ENCODE measurements around the gene PHIP.
"Not testable (repeated sequence)": the region's sequence is repeated elsewhere in the genome, so short reads cannot be mapped to it uniquely, and the experiment has no call there.

PHIP gene

DNA sequence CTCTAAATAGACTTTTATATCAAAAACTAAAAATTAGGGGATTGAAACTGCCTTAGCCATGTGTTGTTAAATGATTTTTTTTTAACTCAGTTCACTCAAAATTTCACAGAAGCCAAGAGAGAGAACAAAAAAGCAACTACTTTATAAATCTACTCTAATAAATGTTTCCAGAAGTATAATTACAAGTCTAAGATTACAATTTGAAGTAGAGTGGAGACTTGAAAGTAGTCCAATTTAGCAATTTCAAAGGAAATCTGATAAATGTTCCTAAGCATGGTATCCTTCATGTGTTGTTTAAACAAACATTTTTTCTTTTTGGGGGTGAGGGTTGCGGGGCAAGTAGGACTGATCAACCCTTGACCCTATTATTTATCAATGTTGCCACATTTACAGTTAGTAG is 72.6 kb downstream of the PHIP start:
- DNase-seq = no peak

DNA sequence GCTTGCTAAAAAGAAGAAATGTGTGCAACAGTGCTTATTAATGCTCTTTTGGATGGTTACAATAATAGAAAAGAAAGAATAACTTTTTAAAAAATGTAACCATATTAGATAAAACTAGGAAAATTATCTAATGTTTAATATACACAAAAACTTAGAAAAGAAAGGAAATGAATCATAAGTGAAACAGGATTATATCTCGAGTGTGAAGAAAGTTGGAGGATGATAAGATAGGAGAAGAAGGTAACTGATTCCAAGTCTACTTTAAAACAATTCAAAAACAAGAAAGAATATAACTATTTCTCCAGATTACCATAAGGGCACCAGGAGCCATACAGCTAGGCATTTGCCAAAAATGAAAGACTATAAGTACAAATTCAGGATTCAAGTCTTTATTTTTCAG is 73.0 kb downstream of the PHIP start:
- DNase-seq = no peak

DNA sequence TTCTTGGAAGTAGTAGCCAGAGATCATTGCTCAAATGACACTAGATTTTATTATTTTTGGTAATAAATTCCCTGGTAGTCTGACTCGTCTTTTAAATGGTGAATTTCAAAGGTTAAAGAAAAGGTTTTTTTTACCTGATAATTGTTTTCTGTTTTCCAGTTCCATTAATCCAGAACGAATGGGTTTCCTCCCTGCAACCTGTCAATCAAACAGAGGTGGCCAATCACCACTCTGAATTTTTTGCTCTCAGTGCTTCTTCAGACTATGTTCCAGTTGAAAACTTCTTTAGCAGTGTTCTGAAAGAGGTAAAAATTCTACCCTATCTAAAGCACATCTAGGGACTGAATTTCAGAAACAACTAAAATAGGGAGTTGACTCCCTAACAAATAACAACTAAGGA is 73.8 kb downstream of the PHIP start:
- DNase-seq = no peak

DNA sequence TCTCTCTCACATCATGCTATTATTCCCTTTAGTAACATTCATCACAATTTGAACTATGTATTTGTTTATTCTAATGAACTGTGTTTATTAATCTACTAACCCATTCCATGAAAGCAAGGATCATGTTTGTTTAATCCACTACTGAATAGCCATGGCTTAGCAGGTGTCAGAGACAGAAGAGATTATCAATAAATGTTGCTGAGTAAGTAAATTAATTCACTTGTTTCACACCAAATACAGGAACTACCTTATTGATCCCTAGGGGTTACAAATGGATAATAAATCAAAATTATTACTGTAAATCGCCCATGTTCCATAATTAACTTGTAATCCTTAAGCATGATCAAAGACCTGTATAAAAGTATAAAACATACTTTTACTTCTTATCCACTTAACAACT is 76.6 kb downstream of the PHIP start:
- DNase-seq = no peak

DNA sequence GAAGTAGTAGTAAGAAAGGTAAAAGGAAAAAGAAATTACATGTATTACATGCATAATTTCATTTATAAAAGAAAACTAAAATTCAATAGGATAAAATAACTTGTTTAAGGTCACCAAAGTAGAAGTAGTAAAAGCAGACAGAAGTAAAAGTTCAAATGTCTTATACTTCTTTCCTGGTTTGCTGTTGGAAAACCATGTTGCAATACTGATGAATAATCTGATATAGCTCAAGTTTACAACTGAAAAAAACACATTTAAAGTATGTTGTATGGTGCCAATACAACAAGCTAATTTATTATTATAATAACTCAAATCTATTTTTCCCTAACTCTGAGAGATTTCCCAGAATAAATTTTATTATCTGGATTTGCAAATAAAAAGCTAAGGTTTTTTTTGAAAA is 78.3 kb downstream of the PHIP start:
- DNase-seq = no peak

DNA sequence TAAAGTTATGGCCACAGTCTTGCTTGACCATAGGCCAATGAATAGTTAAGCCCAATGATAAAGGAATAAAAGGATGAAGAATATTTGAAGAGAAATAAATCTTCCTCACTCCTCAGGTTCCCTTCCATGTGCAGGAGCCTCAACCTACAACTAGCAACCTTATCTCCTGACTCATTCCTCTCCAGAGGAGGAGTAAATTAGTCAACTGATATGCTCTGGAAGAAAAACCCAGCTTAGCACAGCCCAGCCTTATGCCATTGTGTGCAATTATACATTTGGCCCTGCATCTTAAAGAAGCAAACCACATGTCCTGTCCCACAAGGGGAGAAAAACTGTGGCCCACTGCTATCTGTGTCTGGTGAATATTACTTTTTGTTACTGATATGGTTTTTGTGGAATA is 82.1 kb downstream of the PHIP start:
- no peak for DNase-seq

DNA sequence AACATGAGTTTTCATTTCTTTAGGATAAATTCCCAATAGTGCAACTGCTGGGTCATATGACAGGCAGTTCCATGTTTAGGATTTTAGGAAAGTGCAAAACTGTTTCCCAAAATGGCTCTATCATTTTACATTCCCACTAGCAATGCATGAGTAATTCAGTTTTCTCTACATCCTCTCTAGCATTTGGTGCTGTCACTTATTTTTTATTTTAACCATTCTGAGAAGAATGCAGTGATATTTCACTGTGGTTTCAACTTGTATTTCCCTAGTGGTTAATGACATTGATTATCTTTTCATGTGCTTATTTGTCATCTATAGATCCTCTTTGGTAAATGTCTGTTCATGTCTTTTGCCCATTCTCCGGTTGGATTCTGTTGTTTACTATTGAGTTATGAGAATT is 82.7 kb downstream of the PHIP start:
- no peak for DNase-seq

DNA sequence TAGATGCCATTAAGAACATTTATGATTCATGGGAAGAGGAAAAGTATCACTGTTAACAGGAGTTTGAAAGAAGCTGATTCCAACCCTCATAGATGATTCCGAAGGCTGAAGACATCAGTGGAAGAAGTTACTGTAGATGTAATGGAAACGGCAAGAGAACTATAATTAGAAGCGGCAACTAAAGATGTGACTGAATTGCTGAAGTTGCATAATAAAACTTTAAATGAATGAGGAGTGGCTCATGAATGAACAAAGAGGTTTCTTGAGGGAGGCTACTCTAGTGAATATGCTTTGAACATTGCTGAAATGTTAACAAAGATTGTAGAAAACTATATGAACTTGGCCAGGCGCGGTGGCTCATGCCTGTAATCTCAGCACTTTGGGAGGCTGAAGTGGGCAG is 84.1 kb downstream of the PHIP start:
- no peak for DNase-seq

DNA sequence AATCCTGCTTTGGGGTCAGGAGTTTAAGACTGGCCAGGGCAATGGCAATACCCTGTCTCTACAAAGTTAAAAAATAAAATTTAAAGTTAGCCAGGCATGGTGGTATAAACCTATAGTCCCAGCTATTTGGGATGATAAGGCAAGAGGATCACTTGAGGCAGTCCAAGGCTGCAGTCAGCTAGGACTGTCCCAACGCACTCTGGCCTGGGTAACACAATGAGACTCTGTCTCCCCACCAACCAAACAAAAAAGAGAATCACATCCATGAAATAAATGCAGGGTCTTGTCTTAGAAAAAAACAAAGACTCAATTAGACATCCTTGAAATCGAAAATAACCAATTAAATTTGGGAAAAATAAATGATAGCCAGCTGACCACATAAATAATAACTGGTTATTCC is 88.9 kb downstream of the PHIP start:
- DNase-seq = no peak

DNA sequence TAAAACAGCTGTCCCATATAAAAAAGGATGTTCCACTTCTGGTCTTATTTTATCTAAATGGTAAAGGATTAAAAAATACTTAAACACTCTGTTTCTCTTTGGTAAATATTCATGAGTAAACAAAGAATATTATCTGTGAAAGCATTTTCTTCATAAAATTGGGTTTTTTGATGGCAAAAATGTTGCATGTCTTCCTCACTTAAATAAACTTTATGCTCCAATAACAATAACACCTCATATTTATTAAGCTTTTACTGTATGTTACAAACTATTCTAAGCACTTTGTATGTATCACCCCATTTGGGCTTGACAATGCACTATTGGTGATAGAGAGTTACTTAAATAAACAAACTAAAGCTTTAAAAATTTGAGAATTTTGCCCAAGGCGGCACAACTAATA is 91.9 kb downstream of the PHIP start:
- no peak for DNase-seq

DNA sequence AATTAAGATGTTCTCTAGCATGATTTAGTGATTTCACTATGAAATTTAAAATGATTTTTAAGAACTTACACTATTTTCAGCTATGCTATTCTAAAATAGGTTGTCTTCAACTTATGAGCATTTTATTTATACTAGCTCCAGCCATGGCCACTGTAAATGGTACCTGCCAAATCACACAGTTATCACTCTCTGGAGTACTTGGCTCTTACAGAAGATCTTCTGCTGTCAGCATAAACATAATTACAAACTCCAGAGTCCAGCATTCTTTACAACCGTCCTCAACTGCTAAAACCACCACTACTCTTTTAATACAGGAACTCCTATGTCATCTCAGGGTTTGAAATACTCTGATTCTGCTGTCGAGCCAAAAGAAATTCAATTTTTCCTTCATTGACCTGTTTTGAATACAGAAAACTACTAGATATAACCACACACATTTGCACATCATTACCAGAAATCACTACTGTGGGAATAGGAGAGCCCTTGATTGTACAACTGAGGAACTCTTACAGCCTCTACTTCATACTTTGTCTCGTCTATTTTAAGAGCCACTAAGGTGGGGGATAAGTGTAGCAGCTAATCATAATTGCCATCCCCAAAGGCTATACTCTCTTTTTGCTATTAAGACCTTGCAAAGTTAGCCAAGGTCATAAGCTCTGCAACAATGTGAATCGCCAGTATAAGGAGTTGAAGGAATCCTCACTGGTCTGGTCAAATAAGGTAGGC is 93.7 kb downstream of the PHIP start:
- DNase-seq = no peak

DNA sequence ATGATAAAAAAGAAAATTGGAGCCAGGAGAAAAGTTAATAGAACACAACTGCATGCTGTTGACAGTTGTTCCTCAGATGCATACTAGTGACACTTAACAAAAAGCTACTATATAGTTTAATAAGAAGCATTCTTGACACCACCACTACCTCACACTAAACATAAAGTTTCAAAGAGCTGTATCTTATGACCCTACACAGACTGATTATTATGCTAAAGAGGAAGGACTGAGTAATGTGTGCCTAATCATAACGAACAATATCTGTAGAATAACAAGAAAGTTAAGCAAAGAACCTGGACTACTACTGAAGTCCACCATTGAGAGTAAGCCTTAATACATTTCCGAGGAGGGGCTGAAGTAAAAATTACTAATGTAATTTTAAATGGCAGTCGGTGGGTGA is 110.9 kb downstream of the PHIP start:
- no peak for DNase-seq

DNA sequence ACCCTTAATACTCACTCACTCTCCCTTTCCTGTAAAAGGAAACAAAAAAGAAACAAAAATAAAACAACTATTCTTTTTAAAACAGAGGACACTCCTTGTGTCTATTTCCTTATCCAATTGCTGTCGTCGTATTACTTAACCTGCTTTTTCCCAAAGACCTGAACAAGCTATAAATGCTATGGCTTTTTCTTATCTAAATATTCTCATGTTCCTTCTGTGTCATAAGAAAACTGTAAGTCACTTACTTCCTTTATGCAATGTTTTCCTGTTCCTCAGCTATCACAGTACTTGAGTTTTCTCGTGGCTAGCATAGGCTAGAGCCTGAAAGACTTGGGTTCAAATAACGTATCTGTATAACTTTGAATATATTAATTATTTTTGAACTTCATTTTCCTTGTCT is 111.5 kb downstream of the PHIP start:
- no peak for DNase-seq

DNA sequence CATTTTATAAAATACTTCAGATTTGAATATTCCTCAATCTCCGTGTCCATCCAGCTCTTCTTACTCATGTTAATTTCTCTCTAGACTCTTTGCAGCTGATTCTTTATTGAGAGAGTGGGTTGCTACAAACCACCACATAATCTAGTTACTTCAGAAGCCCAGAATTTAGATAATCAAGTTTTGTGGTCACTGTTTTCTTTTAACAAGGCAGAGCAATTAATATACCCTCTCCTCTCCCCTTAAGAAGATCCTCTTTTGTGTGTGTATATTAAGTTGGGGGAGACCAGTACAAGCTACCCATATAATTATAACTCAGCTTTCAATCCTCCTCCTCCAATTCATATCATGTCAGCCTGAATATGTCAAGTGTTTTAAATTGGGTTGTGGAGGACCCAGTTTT is 115.6 kb downstream of the PHIP start:
- DNase-seq = no peak

DNA sequence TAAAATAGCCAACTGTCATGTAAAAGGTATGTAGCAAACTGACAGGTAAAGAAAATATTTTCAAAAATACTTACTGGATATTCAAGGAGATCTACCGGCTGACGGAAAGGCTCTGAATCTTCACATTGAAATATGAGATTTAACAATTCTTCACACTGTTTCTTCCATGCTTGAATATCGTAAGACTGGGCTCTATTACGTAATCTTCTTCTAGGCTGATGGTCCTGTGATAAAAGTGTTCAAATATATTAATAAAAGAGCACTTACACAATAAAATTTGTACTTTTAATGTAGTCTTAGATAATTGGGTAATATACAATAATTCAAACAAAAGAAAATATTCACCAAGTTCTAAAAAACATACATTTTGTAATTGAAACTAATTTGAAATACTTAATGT is 123.3 kb downstream of the PHIP start:
- no peak for DNase-seq

DNA sequence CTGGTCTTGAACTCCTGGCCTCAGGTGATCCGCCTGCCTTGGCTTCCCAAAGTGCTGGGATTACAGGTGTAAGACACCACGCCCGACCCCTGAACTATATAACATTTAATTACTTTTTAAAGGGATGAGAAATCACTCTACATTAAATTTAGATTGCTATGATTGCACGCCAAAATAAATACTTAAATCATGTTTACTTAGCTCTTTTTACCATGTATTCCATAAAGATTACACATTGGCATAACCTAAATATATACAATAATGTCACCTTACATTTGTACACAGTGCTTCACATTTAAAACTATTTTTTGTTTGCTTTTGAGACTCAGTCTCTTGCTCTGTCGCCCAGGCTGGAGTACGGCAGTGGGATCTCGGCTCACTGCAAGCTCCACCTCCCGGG is 124.3 kb downstream of the PHIP start:
- no peak for DNase-seq

DNA sequence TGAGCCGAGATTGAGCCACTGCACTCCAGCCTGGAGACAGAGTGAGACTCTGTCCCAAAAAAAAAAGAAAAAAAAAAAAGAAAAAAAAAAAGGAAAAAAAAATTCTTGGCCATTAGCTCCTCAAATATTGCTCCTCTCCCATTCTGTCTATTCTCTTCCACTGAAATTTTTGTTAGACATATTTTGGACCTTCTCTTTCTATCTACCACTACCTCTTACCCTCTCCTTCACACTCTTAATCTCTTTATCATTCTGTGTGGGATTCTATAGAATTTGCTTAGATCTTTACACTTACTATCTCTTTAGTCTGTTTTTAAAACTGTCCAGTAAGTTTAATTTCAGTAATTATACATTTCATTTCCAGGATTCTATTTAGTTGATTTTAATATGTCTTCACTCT is 125.7 kb downstream of the PHIP start:
- no peak for DNase-seq

DNA sequence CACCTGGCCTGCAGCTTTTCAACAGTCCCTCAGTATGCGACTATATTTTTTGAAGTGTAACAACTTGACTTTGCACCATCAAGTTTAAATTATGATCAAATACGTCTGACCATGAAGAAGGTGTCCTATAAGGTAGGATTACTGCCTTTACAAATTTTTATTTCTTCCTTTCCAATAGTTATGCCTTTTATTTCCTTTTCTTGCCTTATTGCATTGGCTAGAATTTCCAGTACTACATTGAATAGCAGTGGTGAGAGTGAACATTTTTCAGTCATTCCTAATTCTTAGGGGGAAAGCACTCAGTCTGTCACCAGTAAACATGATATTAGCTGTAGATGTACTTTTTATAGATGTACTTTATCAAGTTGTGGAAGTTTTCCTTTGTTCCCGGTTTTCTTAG is 129.3 kb downstream of the PHIP start:
- DNase-seq = no peak

DNA sequence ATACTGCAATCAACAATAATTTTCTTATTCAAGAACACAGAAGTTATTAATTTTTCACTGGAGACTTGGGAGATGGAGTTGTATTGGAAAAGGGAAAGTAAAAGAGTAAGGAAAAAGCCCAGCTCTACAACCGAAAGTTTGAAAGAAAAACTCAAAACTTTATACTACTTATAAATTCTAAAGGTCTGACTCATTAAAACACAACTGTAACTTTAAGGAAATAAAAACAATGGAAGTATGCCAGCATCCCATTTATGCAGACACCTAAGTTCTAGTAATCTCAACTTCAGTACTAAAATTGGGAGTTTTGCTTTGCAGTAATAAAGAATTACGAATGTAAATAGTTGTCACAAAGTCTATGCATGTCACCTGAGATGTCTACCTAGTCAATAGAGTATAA is 130.1 kb downstream of the PHIP start:
- DNase-seq = no peak

DNA sequence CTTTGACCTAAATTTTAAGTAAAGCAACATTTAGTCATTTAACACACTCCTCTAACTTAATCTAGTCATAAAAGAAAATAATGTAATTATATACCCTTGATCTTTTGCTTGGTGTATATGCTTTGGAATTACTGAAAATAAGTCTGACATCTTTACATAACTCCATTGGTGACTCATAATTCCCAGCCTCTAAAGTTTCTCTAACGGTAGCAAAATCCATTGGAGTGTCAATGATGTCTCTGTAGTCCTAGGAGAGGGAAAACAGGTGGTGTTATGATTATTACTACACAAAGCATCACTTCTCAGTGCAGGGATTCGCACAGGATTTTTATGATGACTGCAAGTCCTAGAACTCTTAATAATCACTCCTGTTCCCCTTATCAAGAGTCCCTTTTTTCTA is 130.5 kb downstream of the PHIP start:
- DNase-seq = no peak

DNA sequence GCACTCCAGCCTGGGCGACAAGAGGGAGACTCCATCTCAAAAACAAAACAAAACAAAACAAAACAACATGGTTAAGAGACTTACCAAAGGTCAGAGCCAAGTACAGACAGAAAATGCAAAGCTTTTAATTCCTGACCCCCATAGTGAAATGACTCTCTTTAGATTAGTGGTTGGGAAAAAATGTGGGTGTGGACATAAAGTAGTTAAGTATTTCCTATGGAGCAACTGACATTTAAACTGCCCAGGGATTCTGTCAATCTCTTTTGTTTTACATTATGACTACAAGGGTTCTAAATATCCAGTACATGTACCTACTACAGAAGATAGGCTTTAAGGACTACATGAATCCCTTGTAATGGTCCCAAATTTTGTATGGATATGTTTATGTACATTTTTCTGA is 135.6 kb downstream of the PHIP start:
- DNase-seq = no peak

DNA sequence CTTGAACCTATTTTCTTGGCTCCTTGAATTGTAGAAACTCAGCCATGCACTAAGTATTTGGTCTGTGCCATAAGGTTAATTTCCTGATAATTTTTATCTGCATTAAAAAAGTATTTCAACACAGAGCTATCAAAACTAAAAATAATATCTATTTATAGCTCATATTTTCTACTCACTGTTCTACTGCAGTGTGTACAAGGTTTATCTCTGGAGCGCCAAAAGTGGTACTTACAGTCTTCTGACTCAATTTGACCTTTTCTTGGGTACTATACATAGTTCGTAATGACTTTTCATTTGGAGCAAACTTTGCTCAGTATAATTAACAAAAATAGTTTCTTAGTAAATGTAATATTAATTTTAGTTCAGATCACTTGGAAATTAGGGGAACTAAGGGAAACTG is 141.5 kb downstream of the PHIP start:
- DNase-seq = no peak

DNA sequence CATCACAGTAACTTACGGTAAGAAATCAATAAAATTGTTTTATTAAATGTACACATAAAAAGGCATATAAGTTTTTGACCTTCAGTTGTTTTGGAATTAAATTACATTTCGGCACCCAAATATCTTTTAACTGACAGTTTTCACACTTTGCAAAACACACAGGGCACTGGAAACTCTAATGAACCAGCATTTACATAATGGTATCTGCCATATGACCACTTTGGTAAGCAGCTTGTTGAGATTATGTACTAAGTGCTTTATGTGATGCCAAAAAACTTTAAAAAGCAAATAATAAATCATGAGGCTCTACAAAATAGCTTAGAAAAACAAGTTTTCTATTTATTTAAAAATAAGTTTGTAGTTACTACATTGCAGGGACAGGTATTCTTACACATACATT is 142.5 kb downstream of the PHIP start:
- DNase-seq = no peak

DNA sequence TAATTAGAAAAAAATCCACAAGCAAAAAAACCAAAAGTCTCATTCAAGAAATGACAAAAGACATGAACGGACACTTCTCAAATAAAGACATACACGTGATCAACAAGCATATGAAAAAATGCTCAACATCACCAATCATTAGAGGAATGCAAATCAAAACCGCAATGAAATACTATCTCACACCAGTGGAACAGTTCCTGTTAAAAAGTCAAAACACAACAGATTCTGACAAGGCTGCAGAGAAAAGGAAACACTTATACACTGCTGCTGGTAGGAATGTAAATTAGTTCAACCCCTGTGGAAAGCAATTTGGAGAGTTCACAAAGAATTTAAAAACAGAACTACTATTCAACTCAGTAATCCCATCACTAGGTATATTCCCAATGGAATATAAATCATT is 152.7 kb downstream of the PHIP start:
- no peak for DNase-seq

DNA sequence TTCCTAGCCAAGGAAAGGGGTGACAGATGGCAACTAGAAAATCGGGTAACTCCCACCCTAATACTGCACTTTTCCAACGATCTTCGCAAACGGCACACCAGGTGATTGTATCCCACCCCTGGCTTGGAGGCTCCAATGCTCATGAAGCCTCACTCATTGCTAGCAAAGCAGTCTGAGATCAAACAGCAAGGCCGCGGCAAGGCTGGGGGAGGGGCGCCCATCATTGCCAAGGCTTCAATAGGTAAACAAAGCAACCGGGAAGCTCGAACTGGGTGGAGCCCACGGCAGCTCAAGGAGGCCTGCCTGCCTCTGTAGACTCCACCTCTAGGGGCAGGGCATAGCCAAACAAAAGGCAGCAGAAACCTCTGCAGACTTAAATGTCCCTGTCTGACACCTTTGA is 156.9 kb downstream of the PHIP start:
- not testable (repeated sequence) for DNase-seq

DNA sequence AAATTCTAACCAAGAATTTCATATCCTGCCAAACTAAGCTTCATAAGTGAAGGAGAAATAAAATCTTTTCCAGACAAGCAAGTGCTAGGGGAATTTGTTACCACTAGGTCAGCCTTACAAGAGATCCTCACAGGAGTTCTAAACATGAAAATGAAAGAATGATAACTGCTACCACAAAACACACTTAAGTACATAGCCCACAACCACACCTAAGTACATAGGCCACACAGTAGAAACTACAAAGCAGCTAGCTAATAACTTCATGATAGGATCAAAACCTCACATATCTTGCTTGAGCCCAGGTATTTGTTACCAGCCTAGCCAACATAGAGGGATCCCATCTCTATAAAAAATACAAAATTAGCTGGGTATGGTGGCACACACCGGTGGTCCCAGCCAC is 160.3 kb downstream of the PHIP start:
- no peak for DNase-seq
